Neutrophil (primary cell): Measurements from ENCODE around the gene SPNS2.

Experiments
- H3K27ac ChIP-seq: fragments of 200-600 bp; sonication (generic); 2 replicates; pipeline ENCODE4 v1.5.1; 2016; ENCODE audit warnings: mild to moderate bottlenecking, moderate library complexity
- H3K27me3 ChIP-seq: fragments of 200-600 bp; sonication (generic); 2 replicates; pipeline ENCODE4 v1.6.0; 2016; ENCODE audit warnings: mild to moderate bottlenecking
- H3K36me3 ChIP-seq: fragments of 200-600 bp; sonication (generic); 2 replicates; pipeline ENCODE4 v1.5.1; 2017
- H3K4me1 ChIP-seq, 2 experiments: fragments of 200-600 bp in 1 of 2; sonication (generic) in 1 of 2; 1 replicate in 1 of 2; 2 replicates in 1 of 2; pipeline versions ENCODE4 v1.5.1 to v1.6.1; 2013 to 2016; ENCODE audit warnings: low read depth in 1 of 2, low read length in 1 of 2, mild to moderate bottlenecking in 1 of 2, moderate library complexity in 1 of 2; ENCODE audit not compliant: control insufficient read depth in 1 of 2, insufficient read depth in 1 of 2
- H3K4me3 ChIP-seq, 2 experiments: fragments of 200-600 bp in 1 of 2; sonication (generic) in 1 of 2; 1 replicate in 1 of 2; 2 replicates in 1 of 2; pipeline ENCODE4 v1.5.1; 2013 to 2016; ENCODE audit warnings: low read depth in 1 of 2, low read length in 1 of 2, mild to moderate bottlenecking in 1 of 2, moderate library complexity in 1 of 2
- H3K9me3 ChIP-seq: fragments of 200-600 bp; sonication (generic); 2 replicates; pipeline ENCODE4 v1.5.1; 2016
- TF ChIP-seq, protein P1 (sequence below): fragments of 200-600 bp; sonication (generic); IDR thresholded peaks from 2 replicates; pipeline ENCODE4 v1.5.1; 2016; ENCODE audit warnings: antibody characterized with exemption

The SPNS2 gene

GRCh38 chr17:4507361-4508111 lies 8.9 kb downstream of the SPNS2 start:
- Histone ChIP-seq H3K27me3 (no peaks in the 10 kb centered on the region), H3K27ac (no peak overlapping the region), H3K9me3 (no peaks in the 10 kb centered on the region), H3K36me3 (no peaks in the 10 kb centered on the region), H3K4me3 (no peak overlapping the region), H3K4me1 (peaks cover 36 to 51% of the 10 kb centered on the region in 2 experiments)
- TF ChIP-seq, protein P1, sequence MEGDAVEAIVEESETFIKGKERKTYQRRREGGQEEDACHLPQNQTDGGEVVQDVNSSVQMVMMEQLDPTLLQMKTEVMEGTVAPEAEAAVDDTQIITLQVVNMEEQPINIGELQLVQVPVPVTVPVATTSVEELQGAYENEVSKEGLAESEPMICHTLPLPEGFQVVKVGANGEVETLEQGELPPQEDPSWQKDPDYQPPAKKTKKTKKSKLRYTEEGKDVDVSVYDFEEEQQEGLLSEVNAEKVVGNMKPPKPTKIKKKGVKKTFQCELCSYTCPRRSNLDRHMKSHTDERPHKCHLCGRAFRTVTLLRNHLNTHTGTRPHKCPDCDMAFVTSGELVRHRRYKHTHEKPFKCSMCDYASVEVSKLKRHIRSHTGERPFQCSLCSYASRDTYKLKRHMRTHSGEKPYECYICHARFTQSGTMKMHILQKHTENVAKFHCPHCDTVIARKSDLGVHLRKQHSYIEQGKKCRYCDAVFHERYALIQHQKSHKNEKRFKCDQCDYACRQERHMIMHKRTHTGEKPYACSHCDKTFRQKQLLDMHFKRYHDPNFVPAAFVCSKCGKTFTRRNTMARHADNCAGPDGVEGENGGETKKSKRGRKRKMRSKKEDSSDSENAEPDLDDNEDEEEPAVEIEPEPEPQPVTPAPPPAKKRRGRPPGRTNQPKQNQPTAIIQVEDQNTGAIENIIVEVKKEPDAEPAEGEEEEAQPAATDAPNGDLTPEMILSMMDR: no peak

DNA sequence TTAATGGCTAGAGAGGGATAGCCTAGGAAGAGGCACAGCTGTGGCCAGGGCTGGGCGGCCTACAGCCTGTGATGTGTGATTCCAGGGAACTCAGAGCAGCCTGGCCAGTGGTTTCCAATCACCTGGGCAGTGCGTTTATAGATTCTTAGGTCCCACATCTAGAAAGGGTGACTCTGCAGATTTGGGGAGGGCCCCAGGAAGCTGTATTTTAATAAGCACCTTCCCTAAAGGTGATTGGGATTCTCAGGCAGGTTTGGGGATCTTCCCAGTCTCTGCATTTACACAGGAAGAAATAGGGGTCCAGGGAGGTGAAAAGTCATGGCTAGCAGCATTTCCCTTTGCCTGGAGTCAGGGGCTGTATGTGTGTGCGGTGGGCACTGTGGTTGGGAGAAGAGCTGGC lies 9.5 kb downstream of the SPNS2 start:
- H3K4me1 ChIP-seq: peaks cover 34 to 50% of the 10 kb centered on the region in 2 experiments
- no peak overlapping the region for H3K4me3 ChIP-seq
- H3K27ac ChIP-seq: no peak overlapping the region
- TF ChIP-seq, protein P1: no peak
- H3K27me3 ChIP-seq: no peaks in the 10 kb centered on the region
- H3K36me3 ChIP-seq: no peaks in the 10 kb centered on the region
- no peaks in the 10 kb centered on the region for H3K9me3 ChIP-seq

DNA sequence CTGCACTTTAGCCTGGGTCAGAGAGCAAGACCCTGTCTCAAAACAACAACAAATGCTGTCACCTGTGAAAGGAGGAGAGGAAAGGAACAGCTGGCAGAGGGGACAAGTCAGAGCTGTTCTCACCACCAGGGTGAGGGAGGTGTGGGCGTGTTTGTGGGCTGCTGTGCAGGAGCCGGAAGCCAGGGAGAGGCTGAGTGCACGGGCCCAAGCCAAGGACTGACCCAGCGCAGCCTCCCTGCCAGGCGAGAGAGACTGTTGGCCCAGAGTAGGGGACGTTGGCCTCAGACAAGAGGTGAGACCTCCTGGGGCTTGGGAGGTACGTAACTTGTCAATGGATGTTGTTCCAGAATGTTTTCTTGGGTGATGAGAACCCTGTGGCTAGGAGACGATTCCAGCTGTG lies 10.7 kb downstream of the SPNS2 start:
- Histone ChIP-seq H3K4me1 (peaks cover 22 to 38% of the 10 kb centered on the region in 2 experiments), H3K27ac (no peak overlapping the region), H3K4me3 (no peak overlapping the region), H3K27me3 (no peaks in the 10 kb centered on the region), H3K36me3 (no peaks in the 10 kb centered on the region), H3K9me3 (no peaks in the 10 kb centered on the region)
- TF ChIP-seq, protein P1: no peak

DNA sequence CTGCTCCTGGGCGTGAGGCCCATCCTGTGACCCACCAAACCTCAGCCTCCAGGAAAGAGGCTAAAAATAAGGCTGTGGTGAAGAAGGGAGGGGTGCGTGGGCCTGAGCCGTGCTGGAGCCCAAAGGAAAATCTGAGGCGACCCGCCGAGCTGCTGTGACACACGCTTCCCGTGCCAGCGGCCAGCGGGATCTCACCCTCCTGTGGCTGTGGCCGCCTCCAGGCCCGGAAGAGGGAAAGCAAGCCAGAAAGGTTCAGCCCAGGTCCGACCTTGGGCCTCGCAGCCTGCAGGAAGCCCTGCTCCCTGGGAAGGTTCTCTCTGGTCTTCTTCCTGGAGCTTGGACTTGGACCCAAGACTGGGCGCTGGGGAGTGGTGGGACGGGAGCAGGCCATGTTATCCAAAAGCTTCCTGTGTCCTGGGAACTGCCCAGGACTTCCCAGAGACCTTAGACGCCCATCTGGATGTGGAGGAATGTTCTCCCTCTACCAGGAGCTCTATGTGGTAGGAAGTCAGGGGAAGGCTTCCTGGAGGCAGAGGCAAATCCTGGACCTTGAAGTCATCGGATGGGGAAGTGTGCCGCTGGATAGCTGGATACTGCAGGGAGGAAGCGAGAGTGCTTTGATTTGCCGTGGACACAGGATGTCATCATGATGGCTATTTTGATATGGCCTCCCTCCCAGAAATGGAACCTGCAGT lies 11.4 kb downstream of the SPNS2 start:
- peaks cover 15 to 31% of the 10 kb centered on the region in 2 experiments for H3K4me1 ChIP-seq
- H3K27me3 ChIP-seq: no peaks in the 10 kb centered on the region
- no peak overlapping the region for H3K4me3 ChIP-seq
- H3K9me3 ChIP-seq: no peaks in the 10 kb centered on the region
- TF ChIP-seq, protein P1: no peak
- no peak overlapping the region for H3K27ac ChIP-seq
- H3K36me3 ChIP-seq: no peaks in the 10 kb centered on the region

DNA sequence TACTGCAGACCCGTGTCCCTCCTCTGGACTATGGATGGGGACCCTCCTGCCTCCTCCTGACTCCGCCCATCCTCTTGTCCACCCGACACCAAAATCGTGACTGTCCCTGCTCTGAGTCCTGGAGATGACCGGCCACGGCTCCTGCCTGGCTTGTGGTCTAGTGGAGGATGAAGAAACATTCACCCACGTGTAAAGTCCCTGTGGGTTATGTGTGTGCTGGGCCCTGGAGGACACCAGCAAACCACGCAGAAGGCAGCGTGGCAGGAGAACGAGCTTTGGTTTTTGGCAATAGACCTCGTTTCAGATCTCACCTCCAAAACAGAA lies 11.9 kb downstream of the SPNS2 start:
- no peak overlapping the region for H3K27ac ChIP-seq
- peaks cover 12 to 26% of the 10 kb centered on the region in 2 experiments for H3K4me1 ChIP-seq
- H3K27me3 ChIP-seq: no peaks in the 10 kb centered on the region
- TF ChIP-seq, protein P1: no peak
- H3K36me3 ChIP-seq: no peaks in the 10 kb centered on the region
- no peak overlapping the region for H3K4me3 ChIP-seq
- no peaks in the 10 kb centered on the region for H3K9me3 ChIP-seq
